ENCODE results near the gene ISG20. TPM values are rescaled to one million over a fixed set of nuclear protein-coding genes. Genes with fewer than 3 reads are reported as not detected.

ISG20 gene
- total RNA-seq, 1 experiment from 2014 or later = 112 TPM

GRCh38 chr15:88686166-88686565 lies 47.4 kb downstream of the ISG20 start:
- Histone ChIP-seq H3K9me2 (replicated peaks; ENCODE audit: insufficient read depth, low read length) (no peaks in the 10 kb centered on the region), H3K4me1 (ENCODE audit: low read length) (no peaks in the 10 kb centered on the region), H3K9me3 (ENCODE audit: low read length) (no peaks in the 10 kb centered on the region), H4K20me1 (ENCODE audit: insufficient read depth, low read depth, low read length) (no peaks in the 10 kb centered on the region), H3K79me2 (ENCODE audit: low read length) (no peaks in the 10 kb centered on the region), H2AFZ (ENCODE audit: low read length) (no peak overlapping the region), H3K4me3 (ENCODE audit: low read length) (no peak overlapping the region), H3K4me2 (ENCODE audit: low read depth, low read length, poor library complexity, severe bottlenecking) (no peak overlapping the region), H3K27ac (ENCODE audit: low read length) (no peak overlapping the region), H3K9ac (ENCODE audit: low read length) (no peak overlapping the region), H3K27me3 (ENCODE audit: low read length) (no peaks in the 10 kb centered on the region), H3K36me3 (ENCODE audit: insufficient read depth, low read length) (no peaks in the 10 kb centered on the region)
- DNase-seq = no peak

- Histone ChIP-seq H4K20me1 (ENCODE audit: insufficient read depth, low read depth, low read length) (no peaks in the 10 kb centered on the region), H2AFZ (ENCODE audit: low read length) (no peak overlapping the region), H3K4me3 (ENCODE audit: low read length) (no peak overlapping the region), H3K27me3 (ENCODE audit: low read length) (no peaks in the 10 kb centered on the region), H3K4me1 (ENCODE audit: low read length) (no peaks in the 10 kb centered on the region), H3K4me2 (ENCODE audit: low read depth, low read length, poor library complexity, severe bottlenecking) (no peak overlapping the region), H3K9me3 (ENCODE audit: low read length) (no peaks in the 10 kb centered on the region), H3K36me3 (ENCODE audit: insufficient read depth, low read length) (no peaks in the 10 kb centered on the region), H3K79me2 (ENCODE audit: low read length) (no peaks in the 10 kb centered on the region), H3K9ac (ENCODE audit: low read length) (no peak overlapping the region), H3K9me2 (replicated peaks; ENCODE audit: insufficient read depth, low read length) (no peaks in the 10 kb centered on the region), H3K27ac (ENCODE audit: low read length) (no peak overlapping the region)
- DNase-seq = no peak
Observed at GRCh38 chr15:88688394-88688933, 49.6 kb downstream of the ISG20 start.

- Histone ChIP-seq H3K9me3 (ENCODE audit: low read length) (no peaks in the 10 kb centered on the region), H3K4me2 (ENCODE audit: low read depth, low read length, poor library complexity, severe bottlenecking) (no peak overlapping the region), H2AFZ (ENCODE audit: low read length) (no peak overlapping the region), H3K4me1 (ENCODE audit: low read length) (no peaks in the 10 kb centered on the region), H3K4me3 (ENCODE audit: low read length) (no peak overlapping the region), H3K9me2 (replicated peaks; ENCODE audit: insufficient read depth, low read length) (no peaks in the 10 kb centered on the region), H3K27ac (ENCODE audit: low read length) (no peak overlapping the region), H3K36me3 (ENCODE audit: insufficient read depth, low read length) (no peaks in the 10 kb centered on the region), H3K9ac (ENCODE audit: low read length) (no peak overlapping the region), H3K27me3 (ENCODE audit: low read length) (no peaks in the 10 kb centered on the region), H4K20me1 (ENCODE audit: insufficient read depth, low read depth, low read length) (no peaks in the 10 kb centered on the region), H3K79me2 (ENCODE audit: low read length) (no peaks in the 10 kb centered on the region)
- DNase-seq = no peak
Observed at GRCh38 chr15:88690331-88690730, 51.5 kb downstream of the ISG20 start.

GRCh38 chr15:88693191-88693590 lies 54.4 kb downstream of the ISG20 start:
- Histone ChIP-seq H3K36me3 (ENCODE audit: insufficient read depth, low read length) (no peaks in the 10 kb centered on the region), H2AFZ (ENCODE audit: low read length) (no peak overlapping the region), H3K9me3 (ENCODE audit: low read length) (no peaks in the 10 kb centered on the region), H3K9me2 (replicated peaks; ENCODE audit: insufficient read depth, low read length) (no peaks in the 10 kb centered on the region), H3K4me1 (ENCODE audit: low read length) (no peaks in the 10 kb centered on the region), H3K4me2 (ENCODE audit: low read depth, low read length, poor library complexity, severe bottlenecking) (no peak overlapping the region), H3K4me3 (ENCODE audit: low read length) (no peak overlapping the region), H3K27me3 (ENCODE audit: low read length) (no peaks in the 10 kb centered on the region), H4K20me1 (ENCODE audit: insufficient read depth, low read depth, low read length) (no peaks in the 10 kb centered on the region), H3K79me2 (ENCODE audit: low read length) (no peaks in the 10 kb centered on the region), H3K9ac (ENCODE audit: low read length) (no peak overlapping the region), H3K27ac (ENCODE audit: low read length) (no peak overlapping the region)
- DNase-seq = no peak

- Histone ChIP-seq H3K9me2 (replicated peaks; ENCODE audit: insufficient read depth, low read length) (no peaks in the 10 kb centered on the region), H2AFZ (ENCODE audit: low read length) (no peak overlapping the region), H3K4me1 (ENCODE audit: low read length) (no peaks in the 10 kb centered on the region), H3K4me3 (ENCODE audit: low read length) (no peak overlapping the region), H3K36me3 (ENCODE audit: insufficient read depth, low read length) (no peaks in the 10 kb centered on the region), H3K79me2 (ENCODE audit: low read length) (no peaks in the 10 kb centered on the region), H3K27ac (ENCODE audit: low read length) (no peak overlapping the region), H3K4me2 (ENCODE audit: low read depth, low read length, poor library complexity, severe bottlenecking) (no peak overlapping the region), H3K9me3 (ENCODE audit: low read length) (no peaks in the 10 kb centered on the region), H4K20me1 (ENCODE audit: insufficient read depth, low read depth, low read length) (no peaks in the 10 kb centered on the region), H3K9ac (ENCODE audit: low read length) (no peak overlapping the region), H3K27me3 (ENCODE audit: low read length) (no peaks in the 10 kb centered on the region)
- no peak for DNase-seq
Observed at GRCh38 chr15:88695101-88695500, 56.3 kb downstream of the ISG20 start.

- Histone ChIP-seq H2AFZ (ENCODE audit: low read length) (no peak overlapping the region), H4K20me1 (ENCODE audit: insufficient read depth, low read depth, low read length) (no peaks in the 10 kb centered on the region), H3K4me1 (ENCODE audit: low read length) (no peaks in the 10 kb centered on the region)
Observed at GRCh38 chr15:88695691-88696251, 57.0 kb downstream of the ISG20 start.

GRCh38 chr15:88696254-88696653 lies 57.4 kb downstream of the ISG20 start:
- Histone ChIP-seq H3K27ac (ENCODE audit: low read length) (no peak overlapping the region), H3K4me3 (ENCODE audit: low read length) (no peak overlapping the region), H3K9me3 (ENCODE audit: low read length) (no peaks in the 10 kb centered on the region), H3K27me3 (ENCODE audit: low read length) (no peaks in the 10 kb centered on the region), H3K9ac (ENCODE audit: low read length) (no peak overlapping the region), H3K4me1 (ENCODE audit: low read length) (no peaks in the 10 kb centered on the region), H4K20me1 (ENCODE audit: insufficient read depth, low read depth, low read length) (no peaks in the 10 kb centered on the region), H2AFZ (ENCODE audit: low read length) (no peak overlapping the region), H3K79me2 (ENCODE audit: low read length) (no peaks in the 10 kb centered on the region), H3K36me3 (ENCODE audit: insufficient read depth, low read length) (no peaks in the 10 kb centered on the region), H3K4me2 (ENCODE audit: low read depth, low read length, poor library complexity, severe bottlenecking) (no peak overlapping the region), H3K9me2 (replicated peaks; ENCODE audit: insufficient read depth, low read length) (no peaks in the 10 kb centered on the region)
- no peak for DNase-seq

More at GRCh38 chr15:88695691-88696251, 57.0 kb downstream of the ISG20 start:
- Histone ChIP-seq H3K9me2 (replicated peaks; ENCODE audit: insufficient read depth, low read length) (no peaks in the 10 kb centered on the region), H3K9ac (ENCODE audit: low read length) (no peak overlapping the region), H3K9me3 (ENCODE audit: low read length) (no peaks in the 10 kb centered on the region), H3K79me2 (ENCODE audit: low read length) (no peaks in the 10 kb centered on the region), H3K36me3 (ENCODE audit: insufficient read depth, low read length) (no peaks in the 10 kb centered on the region), H3K27ac (ENCODE audit: low read length) (no peak overlapping the region), H3K27me3 (ENCODE audit: low read length) (no peaks in the 10 kb centered on the region), H3K4me2 (ENCODE audit: low read depth, low read length, poor library complexity, severe bottlenecking) (no peak overlapping the region), H3K4me3 (ENCODE audit: low read length) (no peak overlapping the region)
- no peak for DNase-seq

- Histone ChIP-seq H3K9me3 (ENCODE audit: low read length) (no peaks in the 10 kb centered on the region), H3K9me2 (replicated peaks; ENCODE audit: insufficient read depth, low read length) (no peaks in the 10 kb centered on the region), H3K9ac (ENCODE audit: low read length) (no peak overlapping the region), H3K4me1 (ENCODE audit: low read length) (no peaks in the 10 kb centered on the region), H2AFZ (ENCODE audit: low read length) (no peak overlapping the region), H3K36me3 (ENCODE audit: insufficient read depth, low read length) (no peaks in the 10 kb centered on the region), H3K27ac (ENCODE audit: low read length) (no peak overlapping the region), H3K4me3 (ENCODE audit: low read length) (no peak overlapping the region), H3K4me2 (ENCODE audit: low read depth, low read length, poor library complexity, severe bottlenecking) (no peak overlapping the region), H4K20me1 (ENCODE audit: insufficient read depth, low read depth, low read length) (no peaks in the 10 kb centered on the region), H3K79me2 (ENCODE audit: low read length) (no peaks in the 10 kb centered on the region), H3K27me3 (ENCODE audit: low read length) (no peaks in the 10 kb centered on the region)
- no peak for DNase-seq
Observed at GRCh38 chr15:88697276-88697675, 58.5 kb downstream of the ISG20 start.

All from Karpas-422 (cell line).